Thoracic aorta (tissue), 2 donors: ENCODE data around the gene TBPL2. TPM values are rescaled to one million over a fixed set of nuclear protein-coding genes. Genes with fewer than 3 reads are reported as not detected.
"Not testable (repeated sequence)": the region's sequence is repeated elsewhere in the genome, so short reads cannot be mapped to it uniquely, and the experiment has no call there.

Experiments
- ATAC-seq: fragments of 150-250 bp; one replicate; pipeline ENCODE4 v1.8.0; 2017; ENCODE audit warnings: low read depth; ENCODE audit not compliant: insufficient number of reproducible peaks, low FRiP score
- DNase-seq: peaks from one replicate; pipeline ENCODE4 v3.0.0-alpha.2; 2020; ENCODE audit warnings: low spot score
- H3K27ac ChIP-seq, 2 donors: fragments of 200-600 bp; sonication (generic); 1 replicate in 1 of 2; 2 replicates in 1 of 2; pipeline ENCODE4 v1.5.1; 2016; ENCODE audit warnings: mild to moderate bottlenecking in 2 of 2, moderate library complexity in 2 of 2
- H3K27me3 ChIP-seq: fragments of 200-600 bp; sonication (generic); replicated peaks from 2 replicates; pipeline ENCODE4 v1.6.0; 2016; ENCODE audit warnings: mild to moderate bottlenecking; ENCODE audit not compliant: insufficient read depth
- H3K36me3 ChIP-seq: fragments of 200-600 bp; sonication (generic); one replicate; pipeline ENCODE4 v1.5.1; 2016
- H3K4me1 ChIP-seq, 2 donors: fragments of 200-600 bp; sonication (generic); 1 replicate in 1 of 2; 2 replicates in 1 of 2; pipeline versions ENCODE4 v1.5.1 to v1.6.0; 2016; ENCODE audit warnings: low read depth in 2 of 2, mild to moderate bottlenecking in 1 of 2; ENCODE audit not compliant: control insufficient read depth in 1 of 2
- H3K4me3 ChIP-seq: fragments of 200-600 bp; sonication (generic); 2 replicates; pipeline ENCODE4 v1.5.1; 2016; ENCODE audit warnings: mild to moderate bottlenecking
- H3K9me3 ChIP-seq: fragments of 200-600 bp; sonication (generic); 2 replicates; pipeline ENCODE4 v1.5.1; 2016
- CTCF ChIP-seq: fragments of 200-600 bp; sonication (generic); IDR thresholded peaks from one replicate; pipeline ENCODE4 v1.5.1; 2019; ENCODE audit warnings: antibody characterized with exemption
- total RNA-seq, 2 donors: library from RNA; depleted of rRNA; stranded (reverse); fragments of >200 nt; gene quantifications; one replicate each; pipeline versions ENCODE4 v1.1.0 to v1.2.3, GENCODE V29; 2016

TBPL2 gene
- not detected for total RNA-seq

GRCh38 chr14:55440385-55440784 is at the start of gene TBPL2:
TBPL2 (minus strand) TSS chr14:55440616; CDS start chr14:55440449, 167 bp downstream.
- Histone ChIP-seq H3K4me1 (no peaks in the 10 kb centered on the region), H3K27ac (no peak within 1 kb of the TSS), H3K36me3 (no peaks in the 10 kb centered on the region), H3K9me3 (no peaks in the 10 kb centered on the region), H3K4me3 (no peak within 1 kb of the TSS), H3K27me3 (no peaks in the 10 kb centered on the region)
- TF ChIP-seq CTCF, result no peak
- ATAC-seq (no peak), DNase-seq (no peak)

DNA sequence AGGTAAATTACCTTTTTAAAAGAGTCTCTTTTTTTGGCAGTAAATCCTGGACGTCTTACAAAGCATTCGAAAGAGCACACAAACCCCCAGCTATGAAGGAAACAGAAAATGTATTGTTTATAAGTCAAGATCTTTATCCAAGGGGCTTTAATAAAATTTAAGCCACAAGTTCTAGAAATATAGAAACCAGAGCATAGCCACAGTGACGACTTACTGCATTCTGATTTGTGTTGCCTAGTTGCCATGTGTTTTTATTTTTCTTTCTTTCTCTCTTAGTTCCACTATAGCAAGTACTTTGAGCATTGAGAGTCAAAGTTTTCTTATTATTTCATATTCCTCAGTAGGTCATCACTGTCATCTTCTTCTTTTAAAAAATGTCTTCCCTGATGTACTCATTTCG is 47.8 kb upstream of the TBPL2 start:
- Histone ChIP-seq H3K27ac (no peak overlapping the region), H3K4me1 (no peaks in the 10 kb centered on the region), H3K27me3 (no peaks in the 10 kb centered on the region), H3K4me3 (no peak overlapping the region), H3K36me3 (no peaks in the 10 kb centered on the region), H3K9me3 (no peaks in the 10 kb centered on the region)
- no peak for ATAC-seq
- no peak for TF ChIP-seq CTCF
- DNase-seq, result no peak

DNA sequence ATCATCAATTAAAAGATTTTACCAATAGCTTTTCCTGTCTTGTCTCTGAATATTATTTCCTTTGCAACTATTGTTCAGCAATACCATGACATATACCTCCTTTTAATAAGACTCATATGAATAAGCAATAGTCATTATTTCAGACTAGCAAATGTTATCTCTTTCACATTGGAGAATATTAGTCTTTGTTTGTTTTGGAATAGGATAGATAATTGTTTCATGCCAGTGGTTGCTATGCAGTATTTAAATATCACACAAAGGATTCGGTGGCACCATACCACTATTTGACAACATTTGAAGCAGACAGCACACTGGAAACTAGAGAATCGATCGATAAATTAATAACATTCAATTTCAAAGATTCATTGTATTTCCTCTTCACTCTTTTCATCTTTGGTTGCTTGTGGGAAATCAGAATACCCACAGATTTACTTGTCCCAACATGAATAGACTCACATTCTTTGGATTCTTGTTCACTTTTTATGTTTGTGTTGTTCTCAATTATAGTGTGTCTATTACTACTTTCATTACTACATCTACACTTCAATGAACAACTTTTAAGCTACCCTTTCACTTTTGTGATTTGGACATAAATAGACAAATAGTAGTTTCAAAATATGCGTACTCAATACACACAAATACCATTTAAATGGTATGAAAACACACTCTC is 42.7 kb upstream of the TBPL2 start:
- no peaks in the 10 kb centered on the region for H3K9me3 ChIP-seq
- TF ChIP-seq CTCF, result no peak
- no peak overlapping the region for H3K4me3 ChIP-seq
- H3K27ac ChIP-seq, result no peak overlapping the region
- ATAC-seq (no peak), DNase-seq (no peak)
- no peaks in the 10 kb centered on the region for H3K27me3 ChIP-seq
- H3K36me3 ChIP-seq, result no peaks in the 10 kb centered on the region
- H3K4me1 ChIP-seq, result no peaks in the 10 kb centered on the region

- H3K36me3 ChIP-seq, result no peaks in the 10 kb centered on the region
- DNase-seq, result no peak
- no peak for TF ChIP-seq CTCF
These were observed 41.4 kb upstream of the TBPL2 start for GRCh38 chr14:55481769-55482168.

GRCh38 chr14:55477680-55478079 is 37.3 kb upstream of the TBPL2 start:
- Histone ChIP-seq H3K9me3 (no peaks in the 10 kb centered on the region), H3K36me3 (no peaks in the 10 kb centered on the region), H3K4me3 (no peak overlapping the region), H3K4me1 (no peaks in the 10 kb centered on the region), H3K27me3 (no peaks in the 10 kb centered on the region), H3K27ac (no peak overlapping the region)
- ATAC-seq, result no peak
- DNase-seq, result no peak
- TF ChIP-seq CTCF, result no peak

More at GRCh38 chr14:55481769-55482168, 41.4 kb upstream of the TBPL2 start:
- no peak overlapping the region for H3K4me3 ChIP-seq
- H3K27me3 ChIP-seq, result no peaks in the 10 kb centered on the region
- ATAC-seq, result no peak
- no peak overlapping the region for H3K27ac ChIP-seq
- no peaks in the 10 kb centered on the region for H3K9me3 ChIP-seq
- no peaks in the 10 kb centered on the region for H3K4me1 ChIP-seq

DNA sequence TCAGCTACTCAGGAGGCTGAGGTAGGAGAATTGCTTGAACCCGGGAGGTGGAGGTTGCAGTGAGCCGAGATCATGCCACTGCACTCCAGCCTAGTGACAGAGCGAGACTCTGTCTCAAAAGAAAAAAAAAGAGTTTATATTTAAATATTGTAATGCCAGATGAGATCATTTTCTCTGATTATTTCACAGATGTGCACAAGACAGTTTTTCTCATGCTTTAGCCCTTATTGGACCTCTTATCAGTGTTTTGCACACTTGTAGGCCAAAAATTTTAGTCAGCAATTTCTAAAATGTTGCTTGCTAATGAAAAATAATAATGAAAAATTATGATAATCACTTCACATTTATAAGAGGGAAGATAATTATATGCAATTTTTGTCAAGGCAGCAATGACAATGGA is 36.0 kb upstream of the TBPL2 start:
- H3K9me3 ChIP-seq, ATAC-seq, H3K27ac ChIP-seq, H3K27me3 ChIP-seq, H3K36me3 ChIP-seq, H3K4me1 ChIP-seq, H3K4me3 ChIP-seq, DNase-seq: not testable (repeated sequence)
